Lower leg skin (tissue), 3 donors: ENCODE data around the gene PTRH2.

Experiments used
- POLR2A ChIP-seq, 2 donors: fragments of 450-650 bp; IDR thresholded peaks; one replicate each; pipeline ENCODE4 v1.6.1; 2016 to 2017; ENCODE audit warnings: antibody characterized with exemption in 2 of 2, mild to moderate bottlenecking in 1 of 2, moderate library complexity in 1 of 2
- TF ChIP-seq, protein P1 (sequence below), 3 donors: fragments of 450-650 bp; IDR thresholded peaks; one replicate each; pipeline ENCODE4 v1.5.1; 2016; ENCODE audit warnings: antibody characterized with exemption in 3 of 3, mild to moderate bottlenecking in 3 of 3, moderate library complexity in 2 of 3

DNA sequence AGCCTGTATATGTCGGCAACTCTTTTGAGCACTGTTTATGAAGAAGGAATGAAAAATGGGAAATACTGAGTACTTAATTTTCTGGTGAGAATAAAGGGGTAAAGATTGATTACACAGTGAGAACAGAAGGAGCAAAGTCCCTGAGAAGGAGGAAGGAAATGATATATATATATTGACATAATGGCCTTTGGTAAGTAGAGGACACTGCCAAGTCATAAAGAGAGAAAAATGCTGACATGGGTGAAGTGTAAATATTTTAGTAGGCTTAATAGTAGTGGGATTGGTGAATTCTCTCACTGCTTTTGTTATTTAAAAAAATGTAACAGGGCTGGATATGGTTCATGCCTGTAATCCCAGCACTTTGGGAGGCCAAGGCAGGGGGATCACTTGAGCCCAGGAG is 16.4 kb upstream of the PTRH2 start:
- TF ChIP-seq, protein P1, sequence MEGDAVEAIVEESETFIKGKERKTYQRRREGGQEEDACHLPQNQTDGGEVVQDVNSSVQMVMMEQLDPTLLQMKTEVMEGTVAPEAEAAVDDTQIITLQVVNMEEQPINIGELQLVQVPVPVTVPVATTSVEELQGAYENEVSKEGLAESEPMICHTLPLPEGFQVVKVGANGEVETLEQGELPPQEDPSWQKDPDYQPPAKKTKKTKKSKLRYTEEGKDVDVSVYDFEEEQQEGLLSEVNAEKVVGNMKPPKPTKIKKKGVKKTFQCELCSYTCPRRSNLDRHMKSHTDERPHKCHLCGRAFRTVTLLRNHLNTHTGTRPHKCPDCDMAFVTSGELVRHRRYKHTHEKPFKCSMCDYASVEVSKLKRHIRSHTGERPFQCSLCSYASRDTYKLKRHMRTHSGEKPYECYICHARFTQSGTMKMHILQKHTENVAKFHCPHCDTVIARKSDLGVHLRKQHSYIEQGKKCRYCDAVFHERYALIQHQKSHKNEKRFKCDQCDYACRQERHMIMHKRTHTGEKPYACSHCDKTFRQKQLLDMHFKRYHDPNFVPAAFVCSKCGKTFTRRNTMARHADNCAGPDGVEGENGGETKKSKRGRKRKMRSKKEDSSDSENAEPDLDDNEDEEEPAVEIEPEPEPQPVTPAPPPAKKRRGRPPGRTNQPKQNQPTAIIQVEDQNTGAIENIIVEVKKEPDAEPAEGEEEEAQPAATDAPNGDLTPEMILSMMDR (IDR thresholded peaks at IDR 0.05), result no peak
- no peak for TF ChIP-seq POLR2A (IDR thresholded peaks at IDR 0.05)
